PC-3 (cell line): ENCODE data around the gene KIAA0513. TPM values are rescaled to one million over a fixed set of nuclear protein-coding genes. Genes with fewer than 3 reads are reported as not detected.

ENCODE experiments used
- ATAC-seq: fragments of 200-7000 bp; cut with Tn5 transposase; 2 replicates; pipeline ENCODE4 v1.9.1; 2020; ENCODE audit warnings: mild to moderate bottlenecking, moderate library complexity
- BruUV-seq: library from RNA; stranded (reverse); fragments of 400-500 nt; replicated peaks from 2 replicates; lab custom pipeline; 2021; lab: Mats Ljungman, UMichigan
- CTCF ChIA-PET: fragments of 300-600 bp; sonication (Branson Sonifier 250); formaldehyde crosslinking; loops from one replicate; lab custom pipeline; 2022; ENCODE audit warnings: antibody characterized with exemption; lab: Charles Lee
- POLR2A ChIA-PET: fragments of 300-600 bp; sonication (Branson Sonifier 250); formaldehyde crosslinking; loops from one replicate; lab custom pipeline; 2022; ENCODE audit warnings: antibody characterized with exemption; ENCODE audit not compliant: unreplicated experiment; lab: Charles Lee
- DNase-seq: peaks from one replicate; pipeline ENCODE4 v3.0.0-alpha.2; 2015
- H2AFZ ChIP-seq: fragments of 300-600 bp; sonication (generic); 2 replicates; pipeline ENCODE4 v1.6.0; 2016; ENCODE audit warnings: antibody characterized with exemption, low read length
- H3F3A ChIP-seq: fragments of 300-600 bp; sonication (generic); one replicate; pipeline ENCODE4 v1.6.0; 2017; ENCODE audit warnings: antibody characterized with exemption, low read length, control low read depth, mild to moderate bottlenecking; ENCODE audit not compliant: unreplicated experiment
- H3K27ac ChIP-seq: fragments of 300-600 bp; sonication (generic); 2 replicates; pipeline ENCODE4 v1.5.1; 2016; ENCODE audit warnings: mild to moderate bottlenecking, low read length
- H3K27me3 ChIP-seq: fragments of 300-600 bp; sonication (generic); 2 replicates; pipeline ENCODE4 v1.6.1; 2016; ENCODE audit warnings: low read length, mixed read lengths
- H3K36me3 ChIP-seq: fragments of 300-600 bp; sonication (generic); 2 replicates; pipeline ENCODE4 v1.6.1; 2016; ENCODE audit warnings: low read depth, mixed run types, low read length, mixed read lengths
- H3K4me1 ChIP-seq: fragments of 300-600 bp; sonication (generic); 2 replicates; pipeline ENCODE4 v1.5.1; 2016; ENCODE audit warnings: low read length; ENCODE audit not compliant: insufficient read depth
- H3K4me2 ChIP-seq: fragments of 300-600 bp; sonication (generic); 2 replicates; pipeline ENCODE4 v1.6.0; 2016; ENCODE audit warnings: low read length
- H3K4me3 ChIP-seq: fragments of 300-600 bp; sonication (generic); 2 replicates; pipeline ENCODE4 v1.5.1; 2016; ENCODE audit warnings: mild to moderate bottlenecking, low read length, mixed read lengths
- H3K79me2 ChIP-seq: fragments of 300-600 bp; sonication (generic); 2 replicates; pipeline ENCODE4 v1.6.1; 2017; ENCODE audit warnings: low read length, mixed read lengths
- H3K9ac ChIP-seq: fragments of 300-600 bp; sonication (generic); 2 replicates; pipeline ENCODE4 v1.6.0; 2016; ENCODE audit warnings: mild to moderate bottlenecking, low read length
- H3K9me2 ChIP-seq: fragments of 300-600 bp; sonication (generic); replicated peaks from 2 replicates; pipeline ENCODE4 v1.6.1; 2016; ENCODE audit warnings: mixed run types, low read length, mixed read lengths
- H3K9me3 ChIP-seq: fragments of 300-600 bp; sonication (generic); 2 replicates; pipeline ENCODE4 v1.6.1; 2016; ENCODE audit warnings: low read length, mixed read lengths
- H4K20me1 ChIP-seq: fragments of 300-600 bp; sonication (generic); 2 replicates; pipeline ENCODE4 v1.6.1; 2016; ENCODE audit warnings: low read length, mixed read lengths
- CTCF ChIP-seq: fragments of 300-600 bp; sonication (generic); conservative IDR thresholded peaks from 2 replicates; pipeline ENCODE4 v1.5.1; 2017; ENCODE audit warnings: antibody characterized with exemption, low read depth, mild to moderate bottlenecking, low read length
- EZH2 ChIP-seq: fragments of 300-600 bp; sonication (generic); IDR thresholded peaks from one replicate; pipeline ENCODE4 v1.6.1; 2017; ENCODE audit warnings: antibody characterized with exemption, mild to moderate bottlenecking, low read length; ENCODE audit not compliant: unreplicated experiment
- EZH2phosphoT487 ChIP-seq: fragments of 300-600 bp; sonication (generic); IDR thresholded peaks from 2 replicates; pipeline ENCODE4 v1.6.1; 2018; ENCODE audit warnings: mild to moderate bottlenecking, antibody characterized with exemption, low read length, borderline replicate concordance
- intact Hi-C: fragments of 100-400 bp; cut with micrococcal nuclease; formaldehyde crosslinking; loops from 2 replicates; pipeline ENCODE4 v1.9.0; 2023
- total RNA-seq: library from RNA; depleted of rRNA; stranded (reverse); fragments of >200 nt; gene quantifications from 2 replicates; pipeline ENCODE4 v1.2.3, GENCODE V29; 2014

The KIAA0513 gene
- total RNA-seq, 1 experiment from 2014 or later = 7.8 TPM

GRCh38 chr16:84999857-85000480 is 27.6 kb upstream of the KIAA0513 start:
- DNase-seq (no peak), ATAC-seq (no peak)
- H3K36me3 ChIP-seq = no peaks in the 10 kb centered on the region
- H3F3A ChIP-seq = no peaks in the 10 kb centered on the region
- BruUV-seq = no TSS peak
- intact Hi-C loops = loop anchor here (10.0 kb wide), 1 partner anchor 85 kb away; no protein-coding TSS in a partner anchor
- H4K20me1 ChIP-seq = no peaks in the 10 kb centered on the region
- H3K4me1 ChIP-seq = peaks cover 68% of the 10 kb centered on the region
- no peaks in the 10 kb centered on the region for H3K9me2 ChIP-seq
- H2AFZ ChIP-seq = no peak overlapping the region
- POLR2A ChIA-PET = no interaction called here
- CTCF ChIA-PET = no interaction called here
- no peaks in the 10 kb centered on the region for H3K27me3 ChIP-seq
- no peak overlapping the region for H3K9ac ChIP-seq
- peak overlapping the region; percentile 61 for H3K27ac ChIP-seq
- H3K79me2 ChIP-seq = peaks cover 85% of the 10 kb centered on the region
- TF ChIP-seq EZH2 = no peak
- TF ChIP-seq EZH2phosphoT487 = no peak
- no peak for TF ChIP-seq CTCF
- H3K4me2 ChIP-seq = peak overlapping the region; percentile 69
- no peak overlapping the region; the same call in 1 of the 2 replicates for H3K4me3 ChIP-seq
- H3K9me3 ChIP-seq = no peaks in the 10 kb centered on the region

- Histone ChIP-seq H3K27ac (no peak overlapping the region), H3K9me2 (no peaks in the 10 kb centered on the region), H3K79me2 (peaks cover 90% of the 10 kb centered on the region), H3K4me1 (peaks cover 62% of the 10 kb centered on the region), H3K4me3 (no peak overlapping the region), H4K20me1 (no peaks in the 10 kb centered on the region), H2AFZ (no peak overlapping the region), H3K36me3 (no peaks in the 10 kb centered on the region), H3K9me3 (no peaks in the 10 kb centered on the region), H3K4me2 (no peak overlapping the region), H3F3A (no peaks in the 10 kb centered on the region), H3K9ac (no peak overlapping the region), H3K27me3 (no peaks in the 10 kb centered on the region)
- BruUV-seq = no TSS peak
- no peak for ATAC-seq
- ChIA-PET CTCF (no interaction called here), POLR2A (no interaction called here)
- intact Hi-C loops = no loop called here
- DNase-seq = no peak
- TF ChIP-seq EZH2phosphoT487 (no peak), EZH2 (no peak), CTCF (no peak)
Observed at GRCh38 chr16:85002099-85002541, 25.5 kb upstream of the KIAA0513 start.

- Histone ChIP-seq H3K4me2 (no peak overlapping the region), H4K20me1 (no peaks in the 10 kb centered on the region), H2AFZ (no peak overlapping the region), H3K4me3 (no peak overlapping the region), H3K27ac (no peak overlapping the region), H3F3A (no peaks in the 10 kb centered on the region), H3K9ac (no peak overlapping the region), H3K9me3 (no peaks in the 10 kb centered on the region), H3K36me3 (no peaks in the 10 kb centered on the region), H3K27me3 (no peaks in the 10 kb centered on the region), H3K9me2 (no peaks in the 10 kb centered on the region), H3K4me1 (peaks cover 62% of the 10 kb centered on the region), H3K79me2 (peaks cover 90% of the 10 kb centered on the region)
- no TSS peak for BruUV-seq
- ChIA-PET CTCF (no interaction called here), POLR2A (no interaction called here)
- ATAC-seq = no peak
- no peak for DNase-seq
- TF ChIP-seq CTCF (no peak), EZH2phosphoT487 (no peak), EZH2 (no peak)
- intact Hi-C loops = no loop called here
Observed at GRCh38 chr16:85002608-85003007, 25.0 kb upstream of the KIAA0513 start.
